K562 (cell line): ENCODE results near the gene PRPF18. TPM values are rescaled to one million over a fixed set of nuclear protein-coding genes. Genes with fewer than 3 reads are reported as not detected.

ENCODE experiments used
- ATAC-seq: fragments of 200-7000 bp; cut with Tn5 transposase; 3 replicates; pipeline ENCODE4 v1.9.1; 2020; ENCODE audit warnings: moderate library complexity
- BruUV-seq: library from RNA; stranded (reverse); fragments of 400-500 nt; replicated peaks from 2 replicates; lab custom pipeline; 2021; lab: Mats Ljungman, UMichigan
- CTCF ChIA-PET: fragments of 300-600 bp; formaldehyde crosslinking; extraction: SDS; loops from one replicate; lab custom pipeline; 2021; ENCODE audit warnings: low intra/inter-chr PET ratio; lab: Yijun Ruan, JAX
- POLR2A ChIA-PET: fragments of 300-600, 350-650 bp; sonication (Branson Sonifier 250); formaldehyde crosslinking; extraction: SDS; loops from one replicate; lab custom pipeline; 2021; ENCODE audit warnings: antibody characterized with exemption, inconsistent platforms; lab: Yijun Ruan, JAX
- DNase-seq, 4 experiments: peaks; one replicate each; pipeline versions ENCODE4 v3.0.0 to v3.0.0-alpha.2; 2011 to 2018; ENCODE audit warnings: low spot score in 3 of 4, mixed read lengths in 3 of 4; ENCODE audit errors: extremely low read depth in 1 of 4
- FAIRE-seq: peaks from 2 replicates; lab custom pipeline; 2011; peaks lifted over from hg19 to GRCh38; lab: Jason Lieb, UNC
- H2AFZ ChIP-seq: 2 replicates; pipeline ENCODE4 v1.6.0; 2011; ENCODE audit warnings: low read depth, low read length, control low read depth, inconsistent platforms
- H3K27ac ChIP-seq: fragments of 200-600 bp; 3 replicates; pipeline ENCODE4 v1.8.0; 2011; ENCODE audit warnings: low read depth, mild to moderate bottlenecking, control low read depth, inconsistent platforms, low read length, moderate library complexity, mixed read lengths; ENCODE audit errors: extremely low read depth
- H3K27me3 ChIP-seq, 2 experiments: fragments of 300-600 bp in 1 of 2; 2 replicates in 1 of 2; 3 replicates in 1 of 2; pipeline versions ENCODE4 v1.6.0 to v1.8.0; 2011; ENCODE audit warnings: inconsistent platforms in 2 of 2, low read length in 2 of 2, mild to moderate bottlenecking in 1 of 2, mixed read lengths in 1 of 2, moderate library complexity in 1 of 2; ENCODE audit not compliant: control insufficient read depth in 2 of 2, insufficient read depth in 2 of 2
- H3K36me3 ChIP-seq: fragments of 300-600 bp; 3 replicates; pipeline ENCODE4 v1.8.0; 2011; ENCODE audit warnings: mild to moderate bottlenecking, low read length, inconsistent platforms; ENCODE audit not compliant: control insufficient read depth, insufficient read depth
- H3K4me1 ChIP-seq, 2 experiments: fragments of 200-600 bp in 1 of 2; replicated peaks in 1 of 2; 2 replicates in 1 of 2; 3 replicates in 1 of 2; pipeline versions ENCODE4 v1.5.1 to v1.8.0; 2011; ENCODE audit warnings: inconsistent platforms in 2 of 2, low read length in 2 of 2, mild to moderate bottlenecking in 1 of 2, mixed read lengths in 1 of 2, moderate library complexity in 1 of 2; ENCODE audit not compliant: control insufficient read depth in 2 of 2, insufficient read depth in 2 of 2
- H3K4me2 ChIP-seq: 2 replicates; pipeline ENCODE4 v1.6.1; 2011; ENCODE audit warnings: low read length, control low read depth, inconsistent platforms, mixed read lengths; ENCODE audit not compliant: insufficient read depth
- H3K4me3 ChIP-seq: fragments of 200-600 bp; sonication (generic), shearing (Covaris generic); 2 replicates; pipeline ENCODE4 v1.5.1; 2016; ENCODE audit warnings: control low read depth, inconsistent platforms
- H3K79me2 ChIP-seq: fragments of 200-600 bp; 3 replicates; pipeline ENCODE4 v1.8.0; 2011; ENCODE audit warnings: low read length, inconsistent platforms; ENCODE audit not compliant: control insufficient read depth, insufficient read depth
- H3K9ac ChIP-seq, 2 experiments: 2 replicates each; pipeline versions ENCODE4 v1.6.0 to v1.6.1; 2011; ENCODE audit warnings: low read depth in 2 of 2, low read length in 2 of 2, control low read depth in 1 of 2, inconsistent platforms in 1 of 2, mild to moderate bottlenecking in 1 of 2, mixed read lengths in 1 of 2; ENCODE audit not compliant: insufficient read depth in 1 of 2
- H3K9me1 ChIP-seq: one replicate; pipeline ENCODE4 v1.6.0; 2011; ENCODE audit warnings: inconsistent platforms, mild to moderate bottlenecking, low read length, moderate library complexity; ENCODE audit not compliant: control insufficient read depth, insufficient read depth
- H3K9me3 ChIP-seq: replicated peaks from 2 replicates; pipeline ENCODE4 v1.5.1; 2011; ENCODE audit warnings: low read depth, low read length, inconsistent platforms; ENCODE audit not compliant: control insufficient read depth, insufficient read depth
- H4K20me1 ChIP-seq: replicated peaks from 2 replicates; pipeline ENCODE4 v1.6.1; 2011; ENCODE audit warnings: low read length, inconsistent platforms, mixed read lengths; ENCODE audit not compliant: control insufficient read depth, insufficient read depth
- AFF1 ChIP-seq, 2 experiments: fragments of 450-650 bp; IDR thresholded peaks; 2 replicates each; pipeline ENCODE4 v1.6.1; 2018; ENCODE audit warnings: mild to moderate bottlenecking in 2 of 2, low read depth in 1 of 2; ENCODE audit not compliant: partially characterized antibody in 2 of 2
- GTF3C2 ChIP-seq: IDR thresholded peaks from 3 replicates; pipeline ENCODE4 v1.6.1; 2011; ENCODE audit warnings: borderline replicate concordance, mild to moderate bottlenecking, moderate library complexity; ENCODE audit not compliant: insufficient read length; ENCODE audit errors: extremely low read depth
- HOXB6 ChIP-seq: fragments of 250-450 bp; sonication (Bioruptor Pico); IDR thresholded peaks from 2 replicates; pipeline ENCODE4 v1.5.1; 2022; ENCODE audit warnings: mild to moderate bottlenecking, borderline replicate concordance
- NCOA2 ChIP-seq, 2 experiments: fragments of 450-650 bp; IDR thresholded peaks; 2 replicates each; pipeline ENCODE4 v1.6.1; 2018; ENCODE audit warnings: mild to moderate bottlenecking in 2 of 2, moderate library complexity in 1 of 2; ENCODE audit not compliant: partially characterized antibody in 2 of 2
- NFYB ChIP-seq: IDR thresholded peaks from 2 replicates; pipeline ENCODE4 v1.6.1; 2011; ENCODE audit warnings: mild to moderate bottlenecking, moderate library complexity; ENCODE audit not compliant: insufficient read length; ENCODE audit errors: extremely low read depth
- RB1 ChIP-seq: fragments of 450-650 bp; IDR thresholded peaks from 2 replicates; pipeline ENCODE4 v1.6.1; 2017; ENCODE audit warnings: low read depth, mild to moderate bottlenecking
- SMARCA4 ChIP-seq: fragments of 450-650 bp; IDR thresholded peaks from 2 replicates; pipeline ENCODE4 v1.6.1; 2016
- TCF15 ChIP-seq: fragments of 250-450 bp; sonication (Bioruptor Pico); IDR thresholded peaks from 2 replicates; pipeline ENCODE4 v1.8.0; 2022; ENCODE audit warnings: moderate library complexity, mild to moderate bottlenecking, inconsistent platforms
- ZNF121 ChIP-seq: sonication (generic); formaldehyde crosslinking; conservative IDR thresholded peaks from 2 replicates; pipeline ENCODE4 v1.8.0; 2022; ENCODE audit warnings: missing genetic modification reagents
- ZNF197 ChIP-seq: fragments of 200-800 bp; sonication (Bioruptor generic); IDR thresholded peaks from 2 replicates; pipeline ENCODE4 v1.6.1; 2016; ENCODE audit warnings: low read depth, missing genetic modification characterization, missing compliant biosample characterization
- WGBS: fragments of 100-300 bp; shearing (Covaris generic); methylation state at CpG from one replicate; pipeline ENCODE4 v1.1.6; 2016; ENCODE audit warnings: low coverage, mixed read lengths; ENCODE audit not compliant: insufficient coverage; ENCODE audit errors: missing lambda C conversion rate; 5-methylcytosine and 5-hydroxymethylcytosine counted together
- in situ Hi-C: fragments of 300-500 bp; cut with MboI; formaldehyde crosslinking; loops from 4 replicates; pipeline ENCODE4 v1.15.0; 2018; ENCODE audit warnings: inconsistent platforms, mixed read lengths
- intact Hi-C: fragments of 100-400 bp; cut with micrococcal nuclease; formaldehyde crosslinking; loops from 2 replicates; pipeline ENCODE4 v1.14.2; 2022
- polyA plus RNA-seq, 8 experiments: library from polyadenylated mRNA; depleted of rRNA in 4 of 8; stranded (reverse) in 5 of 8; unstranded in 3 of 8; fragments of >200 nt; fragmentation: Nextera tagmentation in 2 of 8; fragmentation: Illumina TruSeq in 1 of 8; extraction: Ambion mirVana in 2 of 8; extraction: Trizol in 1 of 8; gene quantifications; 2 replicates each; pipeline versions ENCODE4 v1.2.1 to v1.2.3, GENCODE V29; 2011 to 2014; ENCODE audit warnings: inconsistent platforms in 1 of 8, missing spikeins in 1 of 8
- total RNA-seq, 7 experiments: library from RNA; depleted of rRNA in 6 of 7; stranded (reverse); fragments of >200 nt in 6 of 7; fragmentation: Illumina TruSeq in 2 of 7; extraction: Trizol in 2 of 7; gene quantifications; 2 replicates each; pipeline versions ENCODE4 v1.2.1 to v1.2.3, GENCODE V29; 2011 to 2021; ENCODE audit warnings: low replicate concordance in 1 of 7
- TF ChIP-seq, protein P1 (sequence below): fragments of 250-450 bp; sonication (Bioruptor Pico); IDR thresholded peaks from 2 replicates; pipeline ENCODE4 v1.4.0; 2020; ENCODE audit warnings: mild to moderate bottlenecking, moderate library complexity

Gene PRPF18
- total and polyA plus RNA-seq, 9 of the 15 experiments (the other 6 are each of a cell fraction or from before 2014, with no cell fraction given) = 14.0 to 30.6 (median 23.1) TPM

GRCh38 chr10:13668126-13668525, 81.4 kb downstream of the PRPF18 start:
- Histone ChIP-seq H3K9me3 (no peaks in the 10 kb centered on the region), H3K27me3 (no peaks in the 10 kb centered on the region; a peak in 1 of 5 replicates), H3K9me1 (no peaks in the 10 kb centered on the region), H3K9ac (no peak overlapping the region), H2AFZ (no peak overlapping the region), H3K4me1 (no peaks in the 10 kb centered on the region), H3K27ac (no peak overlapping the region), H4K20me1 (no peaks in the 10 kb centered on the region), H3K4me3 (no peak overlapping the region), H3K79me2 (no peaks in the 10 kb centered on the region), H3K36me3 (peaks cover 2% of the 10 kb centered on the region; the same call in 1 of the 3 replicates), H3K4me2 (no peak overlapping the region)
- FAIRE-seq (no peak), DNase-seq (no peak), ATAC-seq (no peak)
- in situ Hi-C loops (no loop called here), intact Hi-C loops (no loop called here)
- WGBS = 15% methylated on average over 4 of the region's 4 CpGs
- POLR2A ChIA-PET = interaction anchor here (0.6 to 1.0 kb wide), 2 partner anchors 22 to 97 kb away, joined by 3 to 6 read pairs; no protein-coding TSS in a partner anchor
- no TSS peak for BruUV-seq
- CTCF ChIA-PET = no interaction called here
- no peak for TF ChIP-seq TCF15 (CRISPR knock-in tag)
- no peak for TF ChIP-seq AFF1 (IDR thresholded peaks at IDR 0.05; ENCODE audit: low read depth in 1 of 2, partially characterized antibody in 2 of 2)
- TF ChIP-seq GTF3C2 = no peak
- TF ChIP-seq NFYB = no peak
- TF ChIP-seq RB1 = no peak
- no peak for TF ChIP-seq ZNF197
- no peak for TF ChIP-seq HOXB6
- no peak for TF ChIP-seq NCOA2 (IDR thresholded peaks at IDR 0.05; ENCODE audit: partially characterized antibody in 2 of 2)
- TF ChIP-seq ZNF121 (CRISPR knock-in tag) = no peak
- TF ChIP-seq SMARCA4 = no peak
- TF ChIP-seq, protein P1, sequence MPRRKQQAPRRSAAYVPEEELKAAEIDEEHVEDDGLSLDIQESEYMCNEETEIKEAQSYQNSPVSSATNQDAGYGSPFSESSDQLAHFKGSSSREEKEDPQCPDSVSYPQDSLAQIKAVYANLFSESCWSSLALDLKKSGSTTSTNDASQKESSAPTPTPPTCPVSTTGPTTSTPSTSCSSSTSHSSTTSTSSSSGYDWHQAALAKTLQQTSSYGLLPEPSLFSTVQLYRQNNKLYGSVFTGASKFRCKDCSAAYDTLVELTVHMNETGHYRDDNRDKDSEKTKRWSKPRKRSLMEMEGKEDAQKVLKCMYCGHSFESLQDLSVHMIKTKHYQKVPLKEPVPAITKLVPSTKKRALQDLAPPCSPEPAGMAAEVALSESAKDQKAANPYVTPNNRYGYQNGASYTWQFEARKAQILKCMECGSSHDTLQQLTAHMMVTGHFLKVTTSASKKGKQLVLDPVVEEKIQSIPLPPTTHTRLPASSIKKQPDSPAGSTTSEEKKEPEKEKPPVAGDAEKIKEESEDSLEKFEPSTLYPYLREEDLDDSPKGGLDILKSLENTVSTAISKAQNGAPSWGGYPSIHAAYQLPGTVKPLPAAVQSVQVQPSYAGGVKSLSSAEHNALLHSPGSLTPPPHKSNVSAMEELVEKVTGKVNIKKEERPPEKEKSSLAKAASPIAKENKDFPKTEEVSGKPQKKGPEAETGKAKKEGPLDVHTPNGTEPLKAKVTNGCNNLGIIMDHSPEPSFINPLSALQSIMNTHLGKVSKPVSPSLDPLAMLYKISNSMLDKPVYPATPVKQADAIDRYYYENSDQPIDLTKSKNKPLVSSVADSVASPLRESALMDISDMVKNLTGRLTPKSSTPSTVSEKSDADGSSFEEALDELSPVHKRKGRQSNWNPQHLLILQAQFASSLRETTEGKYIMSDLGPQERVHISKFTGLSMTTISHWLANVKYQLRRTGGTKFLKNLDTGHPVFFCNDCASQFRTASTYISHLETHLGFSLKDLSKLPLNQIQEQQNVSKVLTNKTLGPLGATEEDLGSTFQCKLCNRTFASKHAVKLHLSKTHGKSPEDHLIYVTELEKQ (CRISPR knock-in tag) = no peak
